Sigmoid colon (tissue), 7 donors: Measurements from ENCODE around the gene ANOS1. TPM values are rescaled to one million over a fixed set of nuclear protein-coding genes. Genes with fewer than 3 reads are reported as not detected.
"Not testable (repeated sequence)": the region's sequence is repeated elsewhere in the genome, so short reads cannot be mapped to it uniquely, and the experiment has no call there.

Experiments used
- DNase-seq: peaks from one replicate; pipeline ENCODE4 v3.0.0-alpha.2; 2019
- H3K27ac ChIP-seq, 4 donors: fragments of 200-600 bp; sonication (generic); one replicate each; pipeline ENCODE4 v1.5.1; 2016 to 2019; ENCODE audit warnings: mild to moderate bottlenecking in 1 of 4
- H3K27me3 ChIP-seq, 3 donors: fragments of 200-600 bp; sonication (generic); one replicate each; pipeline ENCODE4 v1.5.1; 2019; ENCODE audit warnings: mild to moderate bottlenecking in 1 of 3
- H3K36me3 ChIP-seq, 4 donors: fragments of 200-600 bp; sonication (generic); one replicate each; pipeline ENCODE4 v1.5.1; 2016 to 2019
- H3K4me1 ChIP-seq, 4 donors: fragments of 200-600 bp; sonication (generic); one replicate each; pipeline ENCODE4 v1.5.1; 2017 to 2019
- H3K4me3 ChIP-seq, 4 donors: fragments of 200-600 bp; sonication (generic); one replicate each; pipeline ENCODE4 v1.5.1; 2017 to 2019; ENCODE audit warnings: mild to moderate bottlenecking in 2 of 4, moderate library complexity in 1 of 4
- H3K9me3 ChIP-seq, 4 donors: fragments of 200-600 bp in 3 of 4; sonication (generic) in 3 of 4; one replicate each; pipeline versions ENCODE4 v1.5.1 to v1.6.1; 2013 to 2019
- EP300 ChIP-seq, 4 donors: sonication (generic); formaldehyde crosslinking; IDR thresholded peaks; one replicate each; pipeline ENCODE4 v1.6.1; 2017; ENCODE audit warnings: antibody characterized with exemption in 4 of 4
- POLR2A ChIP-seq, 2 donors: fragments of 450-650 bp; IDR thresholded peaks; one replicate each; pipeline ENCODE4 v1.6.1; 2016; ENCODE audit warnings: antibody characterized with exemption in 2 of 2, mild to moderate bottlenecking in 2 of 2, moderate library complexity in 2 of 2
- POLR2AphosphoS5 ChIP-seq, 4 donors: sonication (generic); formaldehyde crosslinking; IDR thresholded peaks; one replicate each; pipeline ENCODE4 v1.6.1; 2017; ENCODE audit warnings: antibody characterized with exemption in 4 of 4
- WGBS, 2 donors: extraction: QIAGEN DNeasy Blood & Tissue Kit; methylation state at CpG; one replicate each; pipeline ENCODE4 v1.1.7; 2013; 5-methylcytosine and 5-hydroxymethylcytosine counted together
- intact Hi-C: fragments of 100-400 bp; cut with DNase I; formaldehyde crosslinking; loops from one replicate; pipeline ENCODE4 v1.15.1; 2023
- polyA plus RNA-seq, 3 donors: library from polyadenylated mRNA; stranded (reverse); fragments of 200-250 nt; gene quantifications; one replicate each; pipeline ENCODE4 v1.2.3, GENCODE V29; 2013
- total RNA-seq, 4 donors: library from RNA; depleted of rRNA; stranded (reverse); fragments of >200 nt; gene quantifications; one replicate each; pipeline ENCODE4 v1.1.0, GENCODE V29; 2016
- TF ChIP-seq, protein P1 (sequence below), 4 experiments: fragments of 450-650 bp in 3 of 4; fragments of 200-600 bp in 1 of 4; IDR thresholded peaks; one replicate each; pipeline ENCODE4 v1.5.1; 2016 to 2019; ENCODE audit warnings: antibody characterized with exemption in 4 of 4, mild to moderate bottlenecking in 3 of 4, moderate library complexity in 2 of 4
- donor health status: healthy with polysubstance abuse.
- donor health status: Bipolar disorder and iron deficiency.
- donor health status: healthy.

The ANOS1 gene
- total and polyA plus RNA-seq, 7 donors: 0.31 to 3.0 (median 0.81) TPM; not detected in 1

GRCh38 chrX:8546715-8547114, 185.2 kb downstream of the ANOS1 start:
- 69 to 76% methylated on average over 4 of the region's 4 CpGs for WGBS, 2 donors
- Histone ChIP-seq H3K9me3 (no peaks in the 10 kb centered on the region), H3K27me3 (no peaks in the 10 kb centered on the region), H3K36me3 (no peaks in the 10 kb centered on the region), H3K4me3 (no peak overlapping the region), H3K27ac (no peak overlapping the region), H3K4me1 (no peaks in the 10 kb centered on the region)
- intact Hi-C loops: no loop called here
- no peak for DNase-seq
- no peak for TF ChIP-seq POLR2AphosphoS5 (IDR thresholded peaks at IDR 0.05)
- TF ChIP-seq EP300 (IDR thresholded peaks at IDR 0.05): no peak
- no peak for TF ChIP-seq POLR2A (IDR thresholded peaks at IDR 0.05)
- TF ChIP-seq, protein P1, sequence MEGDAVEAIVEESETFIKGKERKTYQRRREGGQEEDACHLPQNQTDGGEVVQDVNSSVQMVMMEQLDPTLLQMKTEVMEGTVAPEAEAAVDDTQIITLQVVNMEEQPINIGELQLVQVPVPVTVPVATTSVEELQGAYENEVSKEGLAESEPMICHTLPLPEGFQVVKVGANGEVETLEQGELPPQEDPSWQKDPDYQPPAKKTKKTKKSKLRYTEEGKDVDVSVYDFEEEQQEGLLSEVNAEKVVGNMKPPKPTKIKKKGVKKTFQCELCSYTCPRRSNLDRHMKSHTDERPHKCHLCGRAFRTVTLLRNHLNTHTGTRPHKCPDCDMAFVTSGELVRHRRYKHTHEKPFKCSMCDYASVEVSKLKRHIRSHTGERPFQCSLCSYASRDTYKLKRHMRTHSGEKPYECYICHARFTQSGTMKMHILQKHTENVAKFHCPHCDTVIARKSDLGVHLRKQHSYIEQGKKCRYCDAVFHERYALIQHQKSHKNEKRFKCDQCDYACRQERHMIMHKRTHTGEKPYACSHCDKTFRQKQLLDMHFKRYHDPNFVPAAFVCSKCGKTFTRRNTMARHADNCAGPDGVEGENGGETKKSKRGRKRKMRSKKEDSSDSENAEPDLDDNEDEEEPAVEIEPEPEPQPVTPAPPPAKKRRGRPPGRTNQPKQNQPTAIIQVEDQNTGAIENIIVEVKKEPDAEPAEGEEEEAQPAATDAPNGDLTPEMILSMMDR (IDR thresholded peaks at IDR 0.05): no peak

GRCh38 chrX:8520791-8521190, 211.1 kb downstream of the ANOS1 start:
- no peaks in the 10 kb centered on the region for H3K9me3 ChIP-seq
- H3K4me1 ChIP-seq: no peaks in the 10 kb centered on the region
- H3K27ac ChIP-seq: no peak overlapping the region
- no peak for TF ChIP-seq POLR2A (IDR thresholded peaks at IDR 0.05)
- TF ChIP-seq, protein P1 (IDR thresholded peaks at IDR 0.05): no peak
- TF ChIP-seq POLR2AphosphoS5 (IDR thresholded peaks at IDR 0.05): no peak
- TF ChIP-seq EP300 (IDR thresholded peaks at IDR 0.05): no peak
- intact Hi-C loops: no loop called here
- H3K27me3 ChIP-seq: no peaks in the 10 kb centered on the region
- no peak for DNase-seq
- no peak overlapping the region for H3K4me3 ChIP-seq
- no peaks in the 10 kb centered on the region for H3K36me3 ChIP-seq
- WGBS, 2 donors: 54 to 66% methylated on average over 2 of the region's 2 CpGs

GRCh38 chrX:8520178-8520577, 211.8 kb downstream of the ANOS1 start:
- Histone ChIP-seq H3K4me1 (no peaks in the 10 kb centered on the region), H3K36me3 (no peaks in the 10 kb centered on the region), H3K4me3 (no peak overlapping the region), H3K27ac (no peak overlapping the region), H3K27me3 (no peaks in the 10 kb centered on the region), H3K9me3 (no peaks in the 10 kb centered on the region)
- 33 to 56% methylated on average over 3 of the region's 3 CpGs for WGBS, 2 donors
- DNase-seq: no peak
- TF ChIP-seq, protein P1 (IDR thresholded peaks at IDR 0.05): no peak
- TF ChIP-seq POLR2A (IDR thresholded peaks at IDR 0.05) (no peak), EP300 (IDR thresholded peaks at IDR 0.05) (no peak), POLR2AphosphoS5 (IDR thresholded peaks at IDR 0.05) (no peak)
- intact Hi-C loops: no loop called here

DNA sequence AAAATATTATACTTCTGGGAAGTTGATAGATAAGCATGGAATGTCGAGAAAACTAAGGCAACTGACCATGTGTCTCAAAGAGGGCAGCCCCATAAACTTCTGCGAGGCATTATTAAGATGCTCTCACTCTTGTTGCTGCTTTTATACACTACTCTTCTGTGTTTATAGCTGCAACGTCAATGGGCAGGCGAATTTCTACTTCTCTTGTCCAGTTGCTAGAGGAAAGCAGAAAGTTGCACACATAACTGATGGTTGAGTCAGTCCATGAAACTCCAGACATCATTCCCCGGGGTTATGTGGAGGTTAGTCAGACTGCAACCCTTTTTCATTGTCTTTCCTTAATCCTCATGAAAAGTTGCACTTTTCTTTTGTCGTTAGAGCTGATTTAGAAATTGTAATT, 227.5 kb downstream of the ANOS1 start:
- TF ChIP-seq POLR2AphosphoS5 (IDR thresholded peaks at IDR 0.05): no peak
- TF ChIP-seq EP300 (IDR thresholded peaks at IDR 0.05): no peak
- TF ChIP-seq, protein P1 (IDR thresholded peaks at IDR 0.05): no peak
- H3K9me3 ChIP-seq: no peaks in the 10 kb centered on the region
- H3K4me1 ChIP-seq: no peaks in the 10 kb centered on the region
- no peaks in the 10 kb centered on the region for H3K27me3 ChIP-seq
- DNase-seq: no peak
- WGBS, 2 donors: 64 to 72% methylated on average over 6 of the region's 6 CpGs
- no peaks in the 10 kb centered on the region for H3K36me3 ChIP-seq
- H3K4me3 ChIP-seq: no peak overlapping the region
- H3K27ac ChIP-seq: no peak overlapping the region
- intact Hi-C loops: no loop called here

- H3K36me3 ChIP-seq, H3K4me3 ChIP-seq, H3K4me1 ChIP-seq, H3K27me3 ChIP-seq, H3K27ac ChIP-seq, H3K9me3 ChIP-seq, DNase-seq, intact Hi-C loops: not testable (repeated sequence)
- 90 to 97% methylated on average over 18 to 21 of the region's 21 CpGs for WGBS, 2 donors
These were observed 229.8 kb downstream of the ANOS1 start for GRCh38 chrX:8502101-8502500.
